GM12878 (cell line): ENCODE measurements around the gene ANTXR1. TPM values are rescaled to one million over a fixed set of nuclear protein-coding genes. Genes with fewer than 3 reads are reported as not detected.

Source experiments
- ATAC-seq: fragments of 200-7000 bp; cut with Tn5 transposase; 3 replicates; pipeline ENCODE4 v1.9.1; 2020; ENCODE audit warnings: mild to moderate bottlenecking, moderate library complexity
- BruUV-seq: library from RNA; stranded (reverse); fragments of 400-500 nt; replicated peaks from 2 replicates; lab custom pipeline; 2021; lab: Mats Ljungman, UMichigan
- CTCF ChIA-PET: fragments of 300-600 bp; sonication (Branson Sonifier 250); formaldehyde crosslinking; extraction: SDS; loops from one replicate; lab custom pipeline; 2021; ENCODE audit warnings: inconsistent platforms; lab: Yijun Ruan, JAX
- POLR2A ChIA-PET: fragments of 350-600 bp; formaldehyde crosslinking; extraction: SDS; loops from one replicate; lab custom pipeline; 2021; ENCODE audit warnings: inconsistent platforms; lab: Charles Lee
- RAD21 ChIA-PET: fragments of 300-600 bp; sonication (Branson Sonifier 250); formaldehyde crosslinking; loops from one replicate; lab custom pipeline; 2023; ENCODE audit warnings: antibody characterized with exemption; ENCODE audit not compliant: unreplicated experiment; lab: Charles Lee
- SMC1A ChIA-PET: fragments of 300-600 bp; sonication (Branson Sonifier 250); formaldehyde crosslinking; loops from one replicate; lab custom pipeline; 2023; ENCODE audit not compliant: unreplicated experiment, uncharacterized antibody; lab: Charles Lee
- DNase-seq: peaks from one replicate; pipeline ENCODE4 v3.0.0-alpha.2; 2011; ENCODE audit warnings: low read depth, low spot score
- FAIRE-seq: peaks from 3 replicates; lab custom pipeline; 2011; peaks lifted over from hg19 to GRCh38; lab: Jason Lieb, UNC
- H2AFZ ChIP-seq: 2 replicates; pipeline ENCODE4 v1.6.0; 2011; ENCODE audit warnings: low read depth, low read length, control low read depth; ENCODE audit not compliant: control insufficient read depth
- H3K27ac ChIP-seq: 2 replicates; pipeline ENCODE4 v1.5.1; 2011; ENCODE audit warnings: control low read depth; ENCODE audit not compliant: control insufficient read depth, insufficient read depth
- H3K27me3 ChIP-seq, 2 experiments: replicated peaks in 1 of 2; 2 replicates each; pipeline versions ENCODE4 v1.6.0 to v1.6.1; 2011; ENCODE audit warnings: low read length in 1 of 2; ENCODE audit not compliant: control insufficient read depth in 2 of 2, insufficient read depth in 2 of 2
- H3K36me3 ChIP-seq, 2 experiments: 2 replicates each; pipeline ENCODE4 v1.5.1; 2011; ENCODE audit warnings: low read length in 1 of 2; ENCODE audit not compliant: control insufficient read depth in 2 of 2, insufficient read depth in 2 of 2
- H3K4me1 ChIP-seq: 2 replicates; pipeline ENCODE4 v1.6.1; 2011; ENCODE audit warnings: mild to moderate bottlenecking, low read length, moderate library complexity, mixed read lengths; ENCODE audit not compliant: control insufficient read depth, insufficient read depth
- H3K4me2 ChIP-seq: 2 replicates; pipeline ENCODE4 v1.6.0; 2011; ENCODE audit warnings: control low read depth; ENCODE audit not compliant: control insufficient read depth, insufficient read depth
- H3K4me3 ChIP-seq: fragments of 200-600 bp; sonication (generic); 2 replicates; pipeline ENCODE4 v1.5.1; 2016
- H3K79me2 ChIP-seq: 2 replicates; pipeline ENCODE4 v1.6.0; 2011; ENCODE audit warnings: low read length; ENCODE audit not compliant: control insufficient read depth, insufficient read depth
- H3K9ac ChIP-seq: 2 replicates; pipeline ENCODE4 v1.8.0; 2011; ENCODE audit warnings: low read length, control low read depth, mixed read lengths; ENCODE audit not compliant: control insufficient read depth, insufficient read depth
- H3K9me3 ChIP-seq: replicated peaks from 3 replicates; pipeline ENCODE4 v1.5.1; 2011; ENCODE audit warnings: mild to moderate bottlenecking, low read length; ENCODE audit not compliant: control insufficient read depth, insufficient read depth
- H4K20me1 ChIP-seq: 2 replicates; pipeline ENCODE4 v1.6.0; 2011; ENCODE audit not compliant: control insufficient read depth, insufficient read depth
- CBFB ChIP-seq: IDR thresholded peaks from 2 replicates; pipeline ENCODE4 v1.6.1; 2016; ENCODE audit warnings: antibody characterized with exemption, low read depth
- DPF2 ChIP-seq: fragments of 450-650 bp; IDR thresholded peaks from 2 replicates; pipeline ENCODE4 v1.6.1; 2017; ENCODE audit warnings: mild to moderate bottlenecking
- ETV6 ChIP-seq, 2 experiments: fragments of 450-650 bp in 1 of 2; IDR thresholded peaks in 1 of 2; conservative IDR thresholded peaks in 1 of 2; 2 replicates each; pipeline ENCODE4 v1.6.1; 2014; ENCODE audit warnings: antibody characterized with exemption in 1 of 2, borderline replicate concordance in 1 of 2, low read depth in 1 of 2, mild to moderate bottlenecking in 1 of 2, moderate library complexity in 1 of 2
- KAT2A ChIP-seq: conservative IDR thresholded peaks from 2 replicates; pipeline ENCODE4 v1.6.1; 2011; ENCODE audit warnings: low read depth, low read length; ENCODE audit not compliant: control insufficient read depth
- MEF2B ChIP-seq: fragments of 450-650 bp; IDR thresholded peaks from 2 replicates; pipeline ENCODE4 v1.6.1; 2018; ENCODE audit warnings: mild to moderate bottlenecking, moderate library complexity; ENCODE audit not compliant: partially characterized antibody, poor library complexity, severe bottlenecking
- MTA2 ChIP-seq: fragments of 450-650 bp; IDR thresholded peaks from 2 replicates; pipeline ENCODE4 v1.6.1; 2016; ENCODE audit warnings: low read depth, mild to moderate bottlenecking, moderate library complexity
- POLR2AphosphoS2 ChIP-seq: IDR thresholded peaks from 2 replicates; pipeline ENCODE4 v1.6.1; 2011; ENCODE audit warnings: low read depth, mild to moderate bottlenecking, low read length, improper control_type of control experiment, moderate library complexity
- RELB ChIP-seq: fragments of 450-650 bp; IDR thresholded peaks from 2 replicates; pipeline ENCODE4 v1.6.1; 2017; ENCODE audit warnings: low read depth, mild to moderate bottlenecking, moderate library complexity
- SMAD1 ChIP-seq: fragments of 450-650 bp; IDR thresholded peaks from 2 replicates; pipeline ENCODE4 v1.6.1; 2018; ENCODE audit warnings: mild to moderate bottlenecking, low read depth; ENCODE audit not compliant: partially characterized antibody
- SMAD5 ChIP-seq: IDR thresholded peaks from 2 replicates; pipeline ENCODE4 v1.6.1; 2016; ENCODE audit warnings: antibody characterized with exemption, low read depth
- WGBS: methylation state at CpG from one replicate; pipeline ENCODE4 v1.1.6; 2016; ENCODE audit warnings: low lambda C conversion rate; ENCODE audit not compliant: insufficient replicate concordance, insufficient coverage; ENCODE audit errors: missing lambda C conversion rate; 5-methylcytosine and 5-hydroxymethylcytosine counted together
- in situ Hi-C: fragments of 300-500 bp; cut with MboI; formaldehyde crosslinking; loops from 9 replicates; pipeline ENCODE4 v1.14.3; 2018; ENCODE audit warnings: mixed read lengths
- intact Hi-C: fragments of 100-400 bp; cut with micrococcal nuclease; formaldehyde crosslinking; loops from one replicate; pipeline ENCODE4 v1.14.2; 2022; ENCODE audit not compliant: unreplicated experiment
- polyA plus RNA-seq, 11 experiments: library from polyadenylated mRNA; depleted of rRNA in 4 of 11; unstranded in 6 of 11; stranded (reverse) in 5 of 11; fragments of >200 nt; fragmentation: Nextera tagmentation in 4 of 11; fragmentation: Illumina TruSeq in 1 of 11; extraction: Ambion mirVana in 4 of 11; extraction: Trizol in 1 of 11; gene quantifications; 1 replicate in 1 of 11; 2 replicates in 10 of 11; pipeline versions ENCODE4 v1.2.1 to v1.2.3, GENCODE V29; 2011 to 2016; ENCODE audit warnings: inconsistent platforms in 2 of 11, missing spikeins in 2 of 11, low read depth in 1 of 11
- total RNA-seq, 4 experiments: library from RNA; depleted of rRNA in 3 of 4; stranded (reverse); fragments of >200 nt in 3 of 4; fragmentation: Illumina TruSeq in 1 of 4; extraction: Trizol in 1 of 4; gene quantifications; 2 replicates each; pipeline versions ENCODE4 v1.2.1 to v1.2.3, GENCODE V29; 2013 to 2021

Gene ANTXR1
- total and polyA plus RNA-seq, 10 of the 15 experiments (the other 5 are each of a cell fraction or from before 2014, with no cell fraction given) = 0.09 to 0.26 TPM; not detected in 8

GRCh38 chr2:68993660-68994059 is 19.3 kb upstream of the ANTXR1 start:
- intact Hi-C loops = no loop called here
- ATAC-seq (no peak), FAIRE-seq (no peak), DNase-seq (no peak)
- SMC1A ChIA-PET = no interaction called here
- 39% methylated on average over 7 of the region's 7 CpGs for WGBS
- no peaks in the 10 kb centered on the region for H3K9me3 ChIP-seq
- no TSS peak for BruUV-seq
- RAD21 ChIA-PET = no interaction called here
- no peak overlapping the region for H3K9ac ChIP-seq
- no peaks in the 10 kb centered on the region for H4K20me1 ChIP-seq
- no peak overlapping the region for H3K4me2 ChIP-seq
- no peaks in the 10 kb centered on the region for H3K4me1 ChIP-seq
- H3K27ac ChIP-seq = no peak overlapping the region
- no peaks in the 10 kb centered on the region for H3K79me2 ChIP-seq
- no peaks in the 10 kb centered on the region; a peak in 1 of 4 replicates for H3K27me3 ChIP-seq
- TF ChIP-seq CBFB = no peak
- POLR2A ChIA-PET = interaction anchor here (1.2 kb wide), 1 partner anchor 10 kb away, joined by 3 read pairs; no protein-coding TSS in a partner anchor
- H3K36me3 ChIP-seq = no peaks in the 10 kb centered on the region
- in situ Hi-C loops = no loop called here
- H3K4me3 ChIP-seq = no peak overlapping the region
- no peak overlapping the region for H2AFZ ChIP-seq
- CTCF ChIA-PET = interaction anchor here (0.6 to 1.4 kb wide), 2 partner anchors 9 to 56 kb away, joined by 3 to 4 read pairs; no protein-coding TSS in a partner anchor

GRCh38 chr2:68994864-68995263 is 18.1 kb upstream of the ANTXR1 start:
- H3K27me3 ChIP-seq = no peaks in the 10 kb centered on the region; a peak in 1 of 4 replicates
- H3K4me1 ChIP-seq = no peaks in the 10 kb centered on the region
- SMC1A ChIA-PET = no interaction called here
- CTCF ChIA-PET = no interaction called here
- RAD21 ChIA-PET = no interaction called here
- H3K4me3 ChIP-seq = no peak overlapping the region
- H3K79me2 ChIP-seq = no peaks in the 10 kb centered on the region
- no peaks in the 10 kb centered on the region for H4K20me1 ChIP-seq
- H2AFZ ChIP-seq = no peak overlapping the region
- DNase-seq (no peak), ATAC-seq (no peak), FAIRE-seq (no peak)
- H3K36me3 ChIP-seq = no peaks in the 10 kb centered on the region
- no peak overlapping the region for H3K4me2 ChIP-seq
- POLR2A ChIA-PET = no interaction called here
- H3K9ac ChIP-seq = no peak overlapping the region
- WGBS = 44% methylated on average over 4 of the region's 4 CpGs
- no peaks in the 10 kb centered on the region for H3K9me3 ChIP-seq
- H3K27ac ChIP-seq = no peak overlapping the region
- no peak for TF ChIP-seq SMAD1
- TF ChIP-seq KAT2A = no peak
- no peak for TF ChIP-seq ETV6 (conservative IDR thresholded peaks at IDR 0.05 in 1 of 2, IDR thresholded peaks at IDR 0.05 in 1 of 2; ENCODE audit: borderline replicate concordance in 1 of 2, low read depth in 1 of 2)
- TF ChIP-seq MEF2B = no peak
- no peak for TF ChIP-seq RELB
- no peak for TF ChIP-seq MTA2
- no peak for TF ChIP-seq POLR2AphosphoS2
- TF ChIP-seq SMAD5 = no peak
- TF ChIP-seq DPF2 = no peak
- in situ Hi-C loops (no loop called here), intact Hi-C loops (no loop called here)
- no TSS peak for BruUV-seq
